HCT116 (cell line): ENCODE results near the gene SYCP3.
"Not testable (repeated sequence)": the region's sequence is repeated elsewhere in the genome, so short reads cannot be mapped to it uniquely, and the experiment has no call there.

Source experiments
- POLR2A ChIP-seq: IDR thresholded peaks from 2 replicates; pipeline ENCODE4 v1.7.0; 2011; ENCODE audit warnings: borderline replicate concordance; ENCODE audit not compliant: insufficient read depth, insufficient read length; ENCODE audit errors: extremely low read depth
- TF ChIP-seq, protein P1 (sequence below), 3 experiments: fragments of 200-600 bp in 1 of 3; sonication (generic) in 1 of 3; IDR thresholded peaks in 2 of 3; conservative IDR thresholded peaks in 1 of 3; 2 replicates each; pipeline ENCODE4 v1.5.1; 2012 to 2017; ENCODE audit warnings: low read depth in 2 of 3, low read length in 2 of 3, antibody characterized with exemption in 1 of 3, borderline replicate concordance in 1 of 3, control low read depth in 1 of 3, mild to moderate bottlenecking in 1 of 3, mixed read lengths in 1 of 3, mixed run types in 1 of 3, moderate library complexity in 1 of 3; ENCODE audit not compliant: insufficient read depth in 1 of 3

DNA sequence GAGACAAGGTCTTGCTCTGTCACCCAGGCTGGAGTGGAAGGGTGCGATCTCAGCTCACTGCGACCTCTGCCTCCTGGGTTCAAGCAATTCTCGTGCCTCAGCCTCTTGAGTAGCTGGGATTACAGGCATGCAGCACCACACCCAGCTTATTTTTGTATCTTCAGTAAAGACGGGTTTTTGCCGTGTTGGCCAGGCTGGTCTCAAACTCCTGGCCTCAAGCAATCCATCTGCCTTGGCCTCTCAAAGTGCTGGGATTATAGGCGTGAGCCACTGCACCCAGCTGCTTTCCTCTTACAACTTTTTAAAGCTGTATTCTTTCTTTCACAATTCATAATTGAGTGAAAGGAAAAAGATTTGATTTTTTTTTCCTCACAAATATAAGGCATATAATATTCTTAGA, 57.6 kb downstream of the SYCP3 start:
- not testable (repeated sequence) for TF ChIP-seq POLR2A
- TF ChIP-seq, protein P1, sequence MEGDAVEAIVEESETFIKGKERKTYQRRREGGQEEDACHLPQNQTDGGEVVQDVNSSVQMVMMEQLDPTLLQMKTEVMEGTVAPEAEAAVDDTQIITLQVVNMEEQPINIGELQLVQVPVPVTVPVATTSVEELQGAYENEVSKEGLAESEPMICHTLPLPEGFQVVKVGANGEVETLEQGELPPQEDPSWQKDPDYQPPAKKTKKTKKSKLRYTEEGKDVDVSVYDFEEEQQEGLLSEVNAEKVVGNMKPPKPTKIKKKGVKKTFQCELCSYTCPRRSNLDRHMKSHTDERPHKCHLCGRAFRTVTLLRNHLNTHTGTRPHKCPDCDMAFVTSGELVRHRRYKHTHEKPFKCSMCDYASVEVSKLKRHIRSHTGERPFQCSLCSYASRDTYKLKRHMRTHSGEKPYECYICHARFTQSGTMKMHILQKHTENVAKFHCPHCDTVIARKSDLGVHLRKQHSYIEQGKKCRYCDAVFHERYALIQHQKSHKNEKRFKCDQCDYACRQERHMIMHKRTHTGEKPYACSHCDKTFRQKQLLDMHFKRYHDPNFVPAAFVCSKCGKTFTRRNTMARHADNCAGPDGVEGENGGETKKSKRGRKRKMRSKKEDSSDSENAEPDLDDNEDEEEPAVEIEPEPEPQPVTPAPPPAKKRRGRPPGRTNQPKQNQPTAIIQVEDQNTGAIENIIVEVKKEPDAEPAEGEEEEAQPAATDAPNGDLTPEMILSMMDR (IDR thresholded peaks at IDR 0.05 in 2 of 3, conservative IDR thresholded peaks at IDR 0.05 in 1 of 3; ENCODE audit: borderline replicate concordance in 1 of 3, insufficient read depth in 1 of 3, low read depth in 2 of 3, low read length in 2 of 3) = not testable (repeated sequence)
